T-helper 2 cell (primary cell): ENCODE results near the gene SLC4A7.
"Not testable (repeated sequence)": the region's sequence is repeated elsewhere in the genome, so short reads cannot be mapped to it uniquely, and the experiment has no call there.

Experiments used
- DNase-seq, 5 experiments: peaks; one replicate each; pipeline versions ENCODE4 v3.0.0 to v3.0.0-alpha.2; 2012 to 2022
- total RNA-seq, 2 donors: gene quantifications; one replicate each; lab custom pipeline; 2026; lab: John Stamatoyannopoulos, UW

Gene SLC4A7
- 149 to 184 reads per million in 2 donors for total RNA-seq

- DNase-seq: peak; percentile 97 to 99 (median 98)
Observed at GRCh38 chr3:27484015-27484844, at the start of gene SLC4A7. Gene SLC4A7 (minus strand): TSS chr3:27484384. CDS start chr3:27484126, 258 bp downstream.

DNA sequence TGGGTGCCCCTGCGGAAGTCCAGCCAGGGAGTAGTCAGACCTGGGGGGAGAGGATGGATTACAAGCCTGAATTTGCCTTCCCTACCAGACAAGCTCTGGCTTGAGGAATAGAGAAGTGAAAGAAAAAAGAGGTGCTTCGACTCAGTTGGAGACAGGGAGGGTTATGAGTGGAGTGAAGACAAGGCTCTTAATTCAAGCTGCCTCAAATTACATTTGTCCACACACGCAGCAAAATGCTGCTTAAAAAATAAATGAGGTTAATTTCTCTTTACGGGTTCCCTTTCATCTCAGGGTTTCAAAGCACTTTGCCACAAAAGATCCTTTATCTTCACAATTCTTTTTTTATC is 49.0 kb upstream of the SLC4A7 start:
- DNase-seq: peak in 1 of 5 experiments; percentile 47

DNA sequence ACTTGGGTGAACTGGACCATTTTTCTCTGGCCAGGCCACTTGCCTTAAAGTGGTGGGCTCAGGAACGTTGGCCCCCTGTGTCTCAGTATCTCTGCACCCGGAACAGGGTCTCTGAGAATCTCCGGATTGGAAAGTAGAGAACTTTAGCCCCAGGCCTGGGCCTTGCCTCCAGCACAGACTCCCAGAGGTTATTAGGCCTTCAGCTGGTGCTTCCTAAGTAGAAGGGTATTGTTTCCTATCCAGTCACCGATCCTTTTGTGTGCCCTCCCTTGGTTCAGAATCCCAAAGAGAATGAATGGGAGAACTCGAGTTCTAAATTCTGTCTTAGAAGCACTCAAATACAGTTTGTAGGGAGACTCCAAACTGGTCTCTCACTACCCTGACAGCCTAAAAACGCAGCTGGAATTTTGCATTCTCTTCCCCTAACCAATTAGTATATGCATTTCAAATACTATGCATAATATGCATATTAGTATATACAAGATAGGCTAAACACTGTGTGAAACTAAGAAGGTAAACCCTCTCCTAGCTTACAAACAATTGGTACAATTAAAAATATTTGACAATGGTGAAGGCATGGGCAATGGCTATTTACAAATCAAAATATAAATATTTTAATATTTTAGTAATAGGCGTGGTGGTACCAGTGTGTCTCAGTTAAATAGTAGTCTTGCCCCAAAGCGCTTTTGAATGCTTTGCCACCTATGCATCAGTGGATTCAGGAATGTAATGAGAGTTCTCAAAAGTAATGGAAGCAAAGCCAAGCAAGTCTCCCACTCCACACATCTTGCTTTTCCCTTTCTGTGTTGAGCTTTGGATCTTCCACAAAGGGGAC is 48.5 kb upstream of the SLC4A7 start:
- DNase-seq: no peak

GRCh38 chr3:27531193-27531751 is 47.1 kb upstream of the SLC4A7 start:
- DNase-seq: not testable (repeated sequence)

GRCh38 chr3:27528791-27529190 is 44.6 kb upstream of the SLC4A7 start:
- no peak for DNase-seq

DNA sequence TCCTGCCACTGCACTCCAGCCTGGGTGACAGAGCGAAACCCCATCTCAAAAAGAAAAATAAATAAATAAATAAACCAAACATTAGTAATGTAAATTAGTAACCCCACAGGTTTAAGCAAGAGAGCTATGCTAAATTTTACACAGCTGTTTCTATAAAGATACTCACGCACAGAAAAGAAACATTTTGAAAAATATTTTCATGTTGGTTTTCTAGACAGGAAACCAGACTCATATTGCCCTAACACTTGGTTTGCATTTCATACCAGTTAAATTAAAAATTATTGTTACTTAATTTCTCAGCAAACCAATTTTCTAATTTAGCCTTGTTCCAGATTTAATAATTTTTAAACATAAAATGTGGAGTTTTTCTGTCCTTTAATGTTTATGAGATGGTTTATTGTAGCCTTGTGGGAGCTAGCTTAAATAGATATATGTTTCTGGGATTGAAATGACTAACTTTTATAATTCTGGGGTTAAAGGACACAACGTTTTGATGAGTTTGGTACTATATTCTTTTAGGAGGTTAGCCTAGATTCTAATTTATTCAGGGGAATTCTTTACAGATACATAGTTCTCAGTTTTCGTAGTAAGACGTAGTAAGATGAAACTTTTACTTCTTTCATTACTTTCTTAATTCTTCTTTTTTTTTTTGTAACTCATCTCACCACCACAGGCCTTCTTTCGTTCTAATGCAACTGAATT is 42.6 kb upstream of the SLC4A7 start:
- DNase-seq: peak in 1 of 5 experiments; percentile 58

- DNase-seq: no peak
Observed at GRCh38 chr3:27521872-27522265, 37.7 kb upstream of the SLC4A7 start.

DNA sequence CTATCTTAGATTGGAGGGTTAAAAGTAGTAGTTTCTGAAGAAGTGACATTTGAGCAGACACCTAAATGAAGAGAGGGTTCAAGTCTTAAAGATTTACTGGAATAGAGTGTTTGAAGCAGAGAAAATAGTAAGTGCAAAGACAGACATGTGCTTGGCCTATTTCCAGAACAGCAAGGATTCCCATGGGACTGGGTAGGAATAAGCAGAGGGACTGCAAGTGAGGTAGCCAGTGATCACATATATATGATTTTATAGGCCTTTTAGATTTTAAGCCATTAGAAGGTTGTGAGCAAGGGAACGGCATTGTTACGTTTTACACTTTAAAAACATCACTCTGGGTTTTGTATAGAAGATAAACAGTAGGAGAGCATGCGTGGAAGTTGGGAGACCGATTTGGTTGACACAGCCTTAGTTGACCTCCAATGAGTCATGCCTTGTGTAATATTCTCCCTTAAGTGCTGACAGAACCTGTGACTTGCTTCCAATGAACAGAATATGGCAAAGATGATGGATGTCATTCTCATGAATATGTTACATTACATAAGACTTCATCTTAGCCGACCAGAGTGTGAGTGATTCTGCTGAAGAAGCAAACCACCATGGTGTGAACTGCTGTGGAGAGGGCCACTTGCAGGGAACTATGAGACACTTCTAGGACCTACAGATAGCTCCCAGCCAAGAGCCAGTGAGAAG is 37.1 kb upstream of the SLC4A7 start:
- DNase-seq: peak in 1 of 5 experiments; percentile 17

DNA sequence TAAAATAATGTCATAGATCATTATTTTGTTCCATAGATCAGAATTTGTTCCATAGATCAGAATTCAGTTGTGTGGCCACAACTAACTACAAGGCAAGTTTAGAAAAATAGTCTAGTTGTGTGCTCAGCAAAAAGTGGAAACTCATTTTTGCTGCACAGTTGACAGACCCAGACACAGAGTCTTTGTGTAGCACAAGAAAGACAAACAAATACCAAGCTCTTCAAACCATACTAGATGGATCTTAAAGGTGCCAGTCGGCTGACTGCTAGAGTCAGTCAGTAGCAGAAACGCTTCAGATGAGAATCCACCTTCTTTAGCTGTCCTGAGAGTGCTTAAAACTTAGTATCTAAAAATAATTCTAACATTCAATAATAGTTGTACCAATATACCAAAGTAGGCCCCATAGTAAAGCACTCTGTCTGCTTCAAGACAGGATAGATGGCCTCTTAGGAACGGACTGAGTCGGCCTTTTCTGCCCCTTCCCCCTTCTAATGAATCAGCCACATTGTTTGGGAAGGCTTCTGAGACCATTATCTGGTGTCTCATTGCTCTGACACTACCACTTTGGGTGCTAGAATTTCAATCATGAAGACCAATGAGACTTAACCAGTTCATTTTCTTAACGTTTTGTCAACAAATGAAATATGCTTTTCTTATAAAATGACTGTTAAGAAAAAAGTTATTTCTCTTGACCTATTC is 27.7 kb upstream of the SLC4A7 start:
- DNase-seq: no peak

GRCh38 chr3:27509376-27509775 is 25.2 kb upstream of the SLC4A7 start:
- DNase-seq: no peak

DNA sequence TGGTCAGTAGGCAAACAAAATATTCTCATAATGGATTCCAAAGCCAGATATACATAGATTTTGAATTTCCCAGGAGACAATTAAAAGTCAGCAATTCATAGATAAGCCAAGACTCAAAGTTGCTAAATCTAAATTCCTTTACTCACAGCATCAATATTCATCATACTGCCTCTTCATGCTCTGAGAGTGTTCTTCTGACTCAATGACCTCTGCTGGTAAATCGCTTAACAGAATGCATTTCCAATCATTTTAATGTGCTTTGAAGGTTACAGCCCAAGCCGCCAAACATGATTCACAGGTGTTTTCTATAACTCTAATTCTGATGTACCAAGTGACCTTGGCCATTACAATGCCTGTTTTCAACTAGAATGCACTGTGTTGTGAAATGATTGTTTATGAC is 24.2 kb upstream of the SLC4A7 start:
- DNase-seq: no peak

GRCh38 chr3:27507515-27508266 is 23.5 kb upstream of the SLC4A7 start:
- DNase-seq: peak in 1 of 5 experiments; percentile 23

DNA sequence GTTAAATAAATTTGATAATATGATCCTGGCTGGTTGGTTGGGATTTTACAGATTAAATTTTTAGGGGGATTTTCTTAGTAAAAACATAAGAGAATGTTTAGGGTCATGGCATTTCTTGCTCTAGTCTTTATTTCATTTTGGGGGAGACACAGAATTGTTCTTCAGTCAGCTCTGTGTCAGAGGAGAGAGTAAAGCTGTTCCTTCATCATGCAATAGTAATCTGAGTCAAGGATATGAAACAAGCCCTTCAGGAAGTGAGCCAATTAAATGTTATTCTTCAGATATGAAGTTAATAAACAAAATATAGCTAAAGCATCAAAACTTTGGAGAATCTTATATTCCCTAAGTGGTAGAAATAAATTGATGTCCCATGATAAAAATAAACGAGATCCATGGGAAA is 22.9 kb upstream of the SLC4A7 start:
- no peak for DNase-seq

DNA sequence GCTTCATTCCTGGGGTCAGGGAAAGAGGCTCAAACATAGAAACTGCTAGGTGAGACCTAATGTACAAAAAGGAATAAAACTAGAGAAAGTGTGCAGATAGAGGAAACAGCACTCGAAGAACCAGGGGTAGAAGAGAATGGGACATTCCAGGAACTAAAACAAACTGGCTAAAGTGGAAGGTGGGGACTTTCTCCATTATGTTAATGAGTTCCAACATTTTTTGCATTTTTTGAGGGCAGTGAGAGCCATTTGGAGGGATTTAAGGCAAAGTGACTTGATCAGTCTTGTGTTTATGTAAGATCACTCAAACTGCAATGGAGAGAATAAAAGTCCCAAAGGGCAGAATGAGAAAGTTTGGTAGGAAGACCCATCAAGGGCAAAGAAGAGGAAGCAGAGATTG is 20.6 kb upstream of the SLC4A7 start:
- no peak for DNase-seq

GRCh38 chr3:27503526-27503925 is 19.3 kb upstream of the SLC4A7 start:
- no peak for DNase-seq

DNA sequence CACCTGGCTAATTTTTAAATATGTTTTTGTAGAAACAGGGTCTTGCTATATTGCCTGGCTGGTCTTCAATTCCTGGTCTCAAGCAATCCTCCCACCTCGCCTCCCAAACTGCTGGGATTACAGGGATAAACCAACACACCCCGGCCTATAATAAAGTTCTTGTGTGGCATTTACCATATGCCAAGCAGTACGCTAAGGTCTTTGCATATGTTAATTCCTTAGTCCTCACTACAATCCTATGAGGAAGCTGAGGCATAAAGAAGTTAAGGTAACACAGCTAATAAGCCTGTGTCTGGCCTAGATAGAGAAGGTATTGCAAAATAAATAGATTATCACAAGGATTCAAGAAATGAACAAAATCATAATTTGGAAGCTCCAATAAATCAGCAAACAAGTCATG is 17.6 kb upstream of the SLC4A7 start:
- no peak for DNase-seq

GRCh38 chr3:27500986-27501385 is 16.8 kb upstream of the SLC4A7 start:
- no peak for DNase-seq

DNA sequence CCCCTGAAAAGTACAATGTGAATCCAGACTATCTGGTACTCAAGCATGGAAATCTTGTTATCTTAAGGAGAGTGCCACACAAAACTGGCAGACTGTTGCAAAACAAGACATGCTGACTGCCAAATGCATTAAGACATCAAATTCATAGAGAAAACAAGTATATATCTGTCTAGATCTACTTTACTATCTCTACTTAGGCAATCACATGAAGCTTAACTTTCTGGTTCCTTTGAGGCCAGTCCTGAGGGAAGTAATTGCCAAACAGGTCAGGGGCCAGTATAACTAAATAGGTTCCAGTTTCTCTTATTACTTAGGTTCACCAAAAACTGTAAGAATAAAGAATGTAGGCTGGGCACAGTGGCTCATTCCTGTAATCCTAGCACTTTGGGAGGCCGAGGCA is 15.9 kb upstream of the SLC4A7 start:
- no peak for DNase-seq

GRCh38 chr3:27494784-27495183 is 10.6 kb upstream of the SLC4A7 start:
- no peak for DNase-seq

GRCh38 chr3:27488821-27489220 is 4.6 kb upstream of the SLC4A7 start:
- DNase-seq: no peak

DNA sequence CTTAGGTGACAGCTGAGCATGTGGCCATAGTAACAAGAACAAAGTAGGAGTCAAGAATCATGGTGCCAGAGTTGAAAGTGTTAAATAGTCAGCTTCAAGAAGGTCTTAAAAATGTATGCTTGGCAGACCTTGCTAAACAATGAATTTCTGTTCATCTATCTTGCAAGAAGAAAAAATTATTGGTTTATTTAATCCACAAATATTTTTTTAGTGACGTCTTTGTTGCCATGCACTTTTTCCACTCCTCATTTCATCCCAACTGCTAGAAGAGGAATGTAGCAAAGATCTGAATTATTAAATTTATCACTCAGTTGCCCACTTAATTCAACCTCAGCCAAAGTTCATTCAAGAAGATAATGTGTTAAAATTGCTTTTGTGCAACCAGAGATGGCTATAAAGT is 3.2 kb upstream of the SLC4A7 start:
- DNase-seq: no peak
